ENCODE measurements around the gene FANCE.
"Not testable (repeated sequence)": the region's sequence is repeated elsewhere in the genome, so short reads cannot be mapped to it uniquely, and the experiment has no call there.

Gene FANCE

DNA sequence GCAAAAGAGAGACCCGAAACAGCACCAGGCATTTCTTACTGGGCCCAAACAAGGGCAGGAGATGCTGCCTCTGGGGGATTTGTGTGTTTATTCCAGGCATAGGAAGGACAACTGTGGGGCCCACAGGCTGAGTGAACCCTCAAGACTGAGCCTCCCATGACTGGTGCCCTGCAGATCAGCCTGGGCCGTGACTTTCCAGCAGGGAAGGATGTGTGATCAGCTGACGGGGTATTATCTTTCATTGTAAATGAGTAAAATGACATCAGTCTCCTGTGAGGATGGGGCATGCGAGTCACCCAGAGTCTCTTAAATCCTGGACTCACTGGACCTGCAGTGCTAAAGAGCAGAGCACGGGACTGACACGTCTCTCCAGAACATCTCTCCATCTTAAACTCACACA lies 48.6 kb downstream of the FANCE start:
- DNase-seq, result no peak

DNA sequence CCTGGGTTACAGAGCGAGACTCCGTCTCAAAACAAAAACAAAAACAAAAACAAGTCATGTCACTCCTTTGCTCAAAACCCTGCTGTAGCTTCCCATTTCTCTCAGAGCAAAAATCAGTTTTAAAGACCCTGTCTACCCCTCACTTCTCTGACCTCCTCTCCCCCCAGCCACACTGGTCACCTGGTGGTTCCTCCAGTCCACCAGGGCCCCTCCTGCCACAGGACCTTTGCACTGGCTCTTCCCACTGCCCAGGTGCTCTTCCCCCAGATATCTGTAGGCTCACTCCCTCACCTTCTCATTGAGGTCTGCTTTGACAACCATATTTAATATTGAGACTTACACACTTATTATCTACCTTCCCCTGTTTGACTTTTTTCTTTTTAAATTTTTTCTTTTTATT lies 49.6 kb downstream of the FANCE start:
- DNase-seq, result no peak

DNA sequence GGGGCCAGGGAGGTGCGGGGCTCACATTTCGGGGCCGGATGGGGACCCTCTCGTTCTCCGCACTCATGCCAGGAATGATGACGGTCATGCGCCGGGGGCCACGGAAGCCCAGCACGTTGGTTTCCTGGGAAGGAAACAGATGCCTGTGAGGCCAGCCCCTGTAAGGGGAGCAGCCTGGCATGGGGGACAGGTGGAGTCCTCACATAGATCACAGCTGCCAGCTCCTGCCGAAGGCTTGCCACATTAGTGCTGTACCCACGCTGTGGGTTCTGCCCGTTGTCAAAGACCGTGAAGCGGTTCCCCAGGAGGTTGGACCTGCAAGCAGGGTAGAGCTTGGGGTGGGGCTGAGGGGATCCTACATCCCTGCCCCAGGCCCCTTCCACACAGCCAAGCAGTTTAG lies 51.4 kb downstream of the FANCE start:
- no peak for DNase-seq

GRCh38 chr6:35505999-35506412 lies 53.9 kb downstream of the FANCE start:
- no peak for DNase-seq

DNA sequence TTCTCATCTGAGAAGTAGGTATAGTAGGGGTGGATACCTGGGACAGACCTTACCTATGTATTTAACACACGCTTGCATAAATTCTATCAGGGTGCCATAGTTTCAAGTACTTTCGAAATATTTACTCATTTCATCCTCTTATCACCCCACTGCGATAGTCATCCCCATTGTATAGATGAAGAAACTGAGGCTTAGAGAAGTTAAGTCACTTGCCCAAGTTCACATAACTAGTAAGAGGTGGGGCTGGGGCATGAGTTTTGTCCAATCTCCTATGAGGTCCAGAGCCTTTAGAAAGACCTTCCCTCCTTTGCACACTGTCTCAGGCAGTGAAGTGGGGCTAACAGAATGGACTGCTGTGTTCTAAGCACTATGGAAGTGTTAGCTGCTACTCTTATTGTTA lies 54.4 kb downstream of the FANCE start:
- no peak for DNase-seq

DNA sequence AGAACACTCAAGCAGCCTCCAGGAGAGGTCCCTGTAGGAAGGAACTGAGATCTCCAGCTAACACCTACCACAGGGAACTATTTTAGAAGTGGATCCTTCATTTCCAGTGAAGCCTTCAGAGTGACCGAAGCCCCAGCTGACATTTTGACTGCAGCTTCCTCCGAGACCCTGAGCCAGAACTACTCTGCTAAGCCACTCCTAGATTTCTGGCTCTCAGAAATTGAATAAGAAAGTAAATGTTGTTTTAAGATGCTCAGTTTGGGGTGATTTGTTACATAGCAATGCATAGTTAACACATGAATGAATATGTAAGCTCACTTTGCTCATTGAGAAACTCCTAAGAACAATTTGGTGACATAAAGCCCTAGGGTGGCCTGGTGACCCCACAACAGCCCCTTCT lies 55.1 kb downstream of the FANCE start:
- no peak for DNase-seq

- no peak for DNase-seq
Observed at GRCh38 chr6:35508027-35508426, 55.9 kb downstream of the FANCE start.

GRCh38 chr6:35508542-35508941 lies 56.4 kb downstream of the FANCE start:
- no peak for DNase-seq

DNA sequence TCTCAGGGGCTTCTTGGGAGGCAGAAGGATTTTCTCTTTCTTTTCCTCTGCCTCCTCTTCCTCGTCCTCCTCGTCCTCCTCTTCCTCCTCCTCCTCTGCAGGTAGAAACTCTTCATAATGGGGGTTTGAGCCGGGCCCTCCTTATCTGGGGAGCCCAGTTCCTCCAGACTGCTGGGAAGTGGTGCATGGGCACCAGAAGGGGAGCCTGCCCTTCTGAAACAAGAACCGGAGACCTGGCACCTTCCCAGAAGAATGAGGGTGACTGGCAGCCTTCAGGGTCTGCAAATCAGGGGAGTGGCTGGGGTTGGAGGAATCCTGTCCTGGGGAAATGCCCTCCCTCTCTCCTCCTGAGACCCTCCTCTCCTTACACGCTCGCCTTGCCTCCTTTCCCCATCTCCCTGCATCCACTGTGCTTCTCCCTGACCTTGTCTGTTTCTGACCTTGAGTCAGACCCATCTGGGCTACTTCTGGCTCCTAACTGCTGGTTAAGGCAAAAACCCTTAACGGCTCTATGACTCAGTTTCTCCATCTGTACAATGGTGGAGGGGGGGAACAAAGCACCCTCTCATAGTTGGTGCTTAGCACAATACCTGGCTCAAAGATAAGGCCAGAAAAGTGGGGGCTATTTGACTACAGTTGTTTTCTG lies 58.9 kb downstream of the FANCE start:
- no peak for DNase-seq

- DNase-seq, result no peak
Observed at GRCh38 chr6:35511562-35511941, 59.4 kb downstream of the FANCE start.

DNA sequence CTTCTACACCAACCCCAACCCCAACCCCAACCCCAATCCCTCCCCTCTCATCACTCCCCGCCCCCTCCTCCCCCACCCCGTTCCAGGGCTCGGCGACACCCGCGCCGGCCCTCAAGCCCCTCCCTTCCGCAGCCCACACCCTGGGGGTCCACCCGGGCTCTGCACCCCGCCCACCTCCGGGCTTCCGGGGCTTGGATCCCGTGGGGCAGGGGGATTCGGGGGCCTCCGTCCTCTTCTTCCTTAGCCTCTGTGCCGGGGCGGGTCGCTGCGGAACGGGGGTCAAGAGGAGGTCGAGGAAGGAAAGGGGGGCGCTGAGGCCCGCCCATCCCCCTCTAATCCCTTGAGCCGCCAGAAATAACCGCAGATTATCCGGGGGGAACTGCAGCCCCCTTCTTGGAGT lies 59.9 kb downstream of the FANCE start:
- DNase-seq, result no peak

GRCh38 chr6:35512740-35513139 lies 60.6 kb downstream of the FANCE start, which contains the start of gene TULP1:
Gene TULP1, minus strand, starts transcription at chr6:35512896. Its CDS starts 38 bp downstream, at chr6:35512858.
- DNase-seq, result no peak

DNA sequence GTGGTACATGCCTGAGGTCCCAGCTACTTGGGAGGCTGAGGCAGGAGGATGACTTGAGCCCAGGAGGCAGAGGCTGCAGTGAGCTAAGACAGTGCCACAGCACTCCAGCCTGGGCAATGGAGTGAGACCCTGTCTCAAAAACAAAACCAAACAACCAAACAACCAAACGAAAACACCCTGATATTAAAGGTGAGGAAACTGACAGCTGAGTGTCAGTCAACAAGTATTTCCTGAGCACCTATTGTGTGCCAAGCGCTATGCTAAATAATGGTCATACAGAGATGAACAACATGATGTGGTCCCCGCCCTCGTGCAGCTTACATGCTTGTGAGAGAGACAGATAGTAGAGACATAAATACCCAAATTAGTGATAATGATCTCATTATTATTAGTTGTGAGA lies 62.4 kb downstream of the FANCE start:
- no peak for DNase-seq

GRCh38 chr6:35515939-35516338 lies 63.8 kb downstream of the FANCE start:
- DNase-seq, result not testable (repeated sequence)

Data from 8988T (cell line).